AG04450 (cell line): Measurements from ENCODE around the gene CHAT. TPM values are rescaled to one million over a fixed set of nuclear protein-coding genes. Genes with fewer than 3 reads are reported as not detected.

Experiments used
- CTCF ChIA-PET: fragments of 300-600, 350-600 bp; formaldehyde crosslinking; extraction: SDS; loops from one replicate; lab custom pipeline; 2022; ENCODE audit warnings: antibody characterized with exemption, inconsistent platforms; lab: Charles Lee
- POLR2A ChIA-PET: fragments of 350-600 bp; formaldehyde crosslinking; extraction: SDS; loops from one replicate; lab custom pipeline; 2021; ENCODE audit warnings: antibody characterized with exemption, inconsistent platforms; lab: Yijun Ruan, JAX
- DNase-seq: peaks from one replicate; pipeline ENCODE4 v3.0.0-alpha.2; 2011; ENCODE audit warnings: low read depth, low spot score
- H3K27ac ChIP-seq: one replicate; pipeline ENCODE4 v1.5.1; 2012; ENCODE audit warnings: low read depth, low read length, control low read depth
- H3K27me3 ChIP-seq: one replicate; pipeline ENCODE4 v1.6.0; 2012; ENCODE audit warnings: low read length; ENCODE audit not compliant: control insufficient read depth, insufficient read depth
- H3K4me3 ChIP-seq: 2 replicates; pipeline ENCODE4 v1.5.1; 2011; ENCODE audit warnings: mild to moderate bottlenecking, low read depth, low read length, control low read depth
- H3K9me3 ChIP-seq: 2 replicates; pipeline ENCODE4 v1.5.1; 2012; ENCODE audit warnings: low read length; ENCODE audit not compliant: control insufficient read depth, insufficient read depth
- polyA plus RNA-seq: library from polyadenylated mRNA; depleted of rRNA; stranded (reverse); fragments of >200 nt; gene quantifications from 2 replicates; pipeline ENCODE4 v1.2.3, GENCODE V29; 2011
- TF ChIP-seq, protein P1 (sequence below): IDR thresholded peaks from 2 replicates; pipeline ENCODE4 v1.5.1; 2011; ENCODE audit warnings: low read depth, low read length, control low read depth, inconsistent platforms

The CHAT gene
- polyA plus RNA-seq, 1 experiment, result not detected

- no peak for DNase-seq
- TF ChIP-seq, protein P1, sequence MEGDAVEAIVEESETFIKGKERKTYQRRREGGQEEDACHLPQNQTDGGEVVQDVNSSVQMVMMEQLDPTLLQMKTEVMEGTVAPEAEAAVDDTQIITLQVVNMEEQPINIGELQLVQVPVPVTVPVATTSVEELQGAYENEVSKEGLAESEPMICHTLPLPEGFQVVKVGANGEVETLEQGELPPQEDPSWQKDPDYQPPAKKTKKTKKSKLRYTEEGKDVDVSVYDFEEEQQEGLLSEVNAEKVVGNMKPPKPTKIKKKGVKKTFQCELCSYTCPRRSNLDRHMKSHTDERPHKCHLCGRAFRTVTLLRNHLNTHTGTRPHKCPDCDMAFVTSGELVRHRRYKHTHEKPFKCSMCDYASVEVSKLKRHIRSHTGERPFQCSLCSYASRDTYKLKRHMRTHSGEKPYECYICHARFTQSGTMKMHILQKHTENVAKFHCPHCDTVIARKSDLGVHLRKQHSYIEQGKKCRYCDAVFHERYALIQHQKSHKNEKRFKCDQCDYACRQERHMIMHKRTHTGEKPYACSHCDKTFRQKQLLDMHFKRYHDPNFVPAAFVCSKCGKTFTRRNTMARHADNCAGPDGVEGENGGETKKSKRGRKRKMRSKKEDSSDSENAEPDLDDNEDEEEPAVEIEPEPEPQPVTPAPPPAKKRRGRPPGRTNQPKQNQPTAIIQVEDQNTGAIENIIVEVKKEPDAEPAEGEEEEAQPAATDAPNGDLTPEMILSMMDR, result no peak
- POLR2A ChIA-PET, result no interaction called here
- CTCF ChIA-PET, result interaction anchor here (1.0 to 1.1 kb wide), 2 partner anchors 14 to 15 kb away, joined by 4 to 5 read pairs; no protein-coding TSS in a partner anchor
- no peaks in the 10 kb centered on the region for H3K9me3 ChIP-seq
- H3K27ac ChIP-seq, result no peak overlapping the region
- no peaks in the 10 kb centered on the region for H3K27me3 ChIP-seq
- H3K4me3 ChIP-seq, result no peak overlapping the region
Measured at GRCh38 chr10:49579621-49580020, 34.2 kb upstream of the CHAT start.

GRCh38 chr10:49585387-49585786, 28.4 kb upstream of the CHAT start:
- TF ChIP-seq, protein P1, result no peak
- no peaks in the 10 kb centered on the region for H3K9me3 ChIP-seq
- POLR2A ChIA-PET, result no interaction called here
- no peak overlapping the region for H3K4me3 ChIP-seq
- H3K27me3 ChIP-seq, result no peaks in the 10 kb centered on the region
- DNase-seq, result no peak
- CTCF ChIA-PET, result interaction anchor here (1.5 kb wide), 1 partner anchor 8 kb away, joined by 16 read pairs; no protein-coding TSS in a partner anchor
- H3K27ac ChIP-seq, result no peak overlapping the region

- TF ChIP-seq, protein P1, result no peak
- no peak overlapping the region for H3K4me3 ChIP-seq
- CTCF ChIA-PET, result no interaction called here
- H3K9me3 ChIP-seq, result no peaks in the 10 kb centered on the region
- DNase-seq, result no peak
- POLR2A ChIA-PET, result no interaction called here
- no peak overlapping the region for H3K27ac ChIP-seq
- H3K27me3 ChIP-seq, result no peaks in the 10 kb centered on the region
Measured at GRCh38 chr10:49587981-49588380, 25.9 kb upstream of the CHAT start.

GRCh38 chr10:49592726-49593563, 20.9 kb upstream of the CHAT start:
- Histone ChIP-seq H3K27ac (no peak overlapping the region), H3K27me3 (peaks cover 3% of the 10 kb centered on the region), H3K4me3 (no peak overlapping the region), H3K9me3 (no peaks in the 10 kb centered on the region)
- ChIA-PET POLR2A (no interaction called here), CTCF (interaction anchor here (0.9 to 1.9 kb wide), 23 partner anchors 8 to 1298 kb away, joined by 3 to 16 read pairs (median 4); no protein-coding TSS in a partner anchor)
- peak; percentile 10 for DNase-seq
- TF ChIP-seq, protein P1, result peak; percentile 98

DNA sequence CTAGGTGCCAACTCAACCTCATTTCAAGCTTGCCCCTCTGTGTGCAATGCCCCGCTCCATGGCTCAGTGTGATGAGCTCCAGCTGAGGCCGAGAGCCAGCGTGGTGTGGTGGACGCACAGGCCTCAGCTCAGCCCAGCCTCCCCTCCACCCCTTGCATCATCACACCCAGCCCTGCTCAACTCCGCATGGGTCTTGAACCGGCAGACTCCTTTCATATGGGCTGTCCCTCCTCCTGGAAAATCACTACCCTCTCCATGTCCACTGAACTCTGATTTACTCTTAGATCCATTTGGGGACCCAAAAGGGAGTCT, 20.3 kb upstream of the CHAT start:
- TF ChIP-seq, protein P1, result no peak
- Histone ChIP-seq H3K9me3 (no peaks in the 10 kb centered on the region), H3K27me3 (peaks cover 3% of the 10 kb centered on the region), H3K27ac (no peak overlapping the region), H3K4me3 (no peak overlapping the region)
- POLR2A ChIA-PET, result no interaction called here
- no peak for DNase-seq
- CTCF ChIA-PET, result interaction anchor here (0.9 to 1.9 kb wide), 23 partner anchors 8 to 1299 kb away, joined by 3 to 16 read pairs (median 4); no protein-coding TSS in a partner anchor
